Endothelial cell of umbilical vein (primary cell): ENCODE data around the gene PASD1. TPM values are rescaled to one million over a fixed set of nuclear protein-coding genes. Genes with fewer than 3 reads are reported as not detected.
A peak's percentile ranks its signal among the peaks of the same experiment; 100 is the strongest.

Experiments used
- BruUV-seq: library from RNA; stranded (reverse); fragments of 400-500 nt; replicated peaks from 2 replicates; lab custom pipeline; 2021; lab: Mats Ljungman, UMichigan
- CTCF ChIA-PET: fragments of 300-600, 350-600 bp; sonication (Branson Sonifier 250); formaldehyde crosslinking; loops from one replicate; lab custom pipeline; 2021; ENCODE audit warnings: antibody characterized with exemption, inconsistent platforms; lab: Charles Lee
- POLR2A ChIA-PET: fragments of 300-600, 350-600 bp; sonication (Branson Sonifier 250); formaldehyde crosslinking; loops from one replicate; lab custom pipeline; 2021; ENCODE audit warnings: antibody characterized with exemption, inconsistent platforms; lab: Charles Lee
- DNase-seq: peaks from one replicate; pipeline ENCODE4 v3.0.0-alpha.2; 2011; ENCODE audit warnings: low read depth, low spot score
- FAIRE-seq: peaks from 2 replicates; lab custom pipeline; 2011; peaks lifted over from hg19 to GRCh38; lab: Jason Lieb, UNC
- H2AFZ ChIP-seq: 2 replicates; pipeline ENCODE4 v1.6.0; 2012; ENCODE audit warnings: low read depth, low read length, control low read depth, inconsistent platforms
- H3K27ac ChIP-seq: 2 replicates; pipeline ENCODE4 v1.5.1; 2011; ENCODE audit warnings: low read depth, mild to moderate bottlenecking, control low read depth, low read length, moderate library complexity; ENCODE audit not compliant: insufficient read depth
- H3K27me3 ChIP-seq, 2 experiments: 2 replicates each; pipeline versions ENCODE4 v1.6.0 to v1.6.1; 2011; ENCODE audit warnings: low read length in 2 of 2, mixed read lengths in 1 of 2; ENCODE audit not compliant: control insufficient read depth in 2 of 2, insufficient read depth in 2 of 2
- H3K36me3 ChIP-seq, 2 experiments: 2 replicates in 1 of 2; 3 replicates in 1 of 2; pipeline ENCODE4 v1.5.1; 2011; ENCODE audit warnings: low read length in 2 of 2, mild to moderate bottlenecking in 1 of 2, moderate library complexity in 1 of 2; ENCODE audit not compliant: control insufficient read depth in 2 of 2, insufficient read depth in 2 of 2; ENCODE audit errors: extremely low read depth in 1 of 2
- H3K4me1 ChIP-seq: 3 replicates; pipeline ENCODE4 v1.5.1; 2011; ENCODE audit warnings: mild to moderate bottlenecking, low read length; ENCODE audit not compliant: control insufficient read depth, insufficient read depth; ENCODE audit errors: extremely low read depth
- H3K4me2 ChIP-seq: 2 replicates; pipeline ENCODE4 v1.6.1; 2011; ENCODE audit warnings: low read length, control low read depth, mixed read lengths; ENCODE audit not compliant: insufficient read depth
- H3K4me3 ChIP-seq, 3 experiments: fragments of 200-600 bp in 1 of 3; sonication (generic), shearing (Covaris generic) in 1 of 3; replicated peaks in 1 of 3; 2 replicates each; pipeline ENCODE4 v1.5.1; 2011 to 2016; ENCODE audit warnings: control low read depth in 3 of 3, low read length in 3 of 3, mild to moderate bottlenecking in 2 of 3, inconsistent platforms in 1 of 3, low read depth in 1 of 3, moderate library complexity in 1 of 3; ENCODE audit not compliant: insufficient read depth in 1 of 3
- H3K79me2 ChIP-seq: 2 replicates; pipeline ENCODE4 v1.6.0; 2012; ENCODE audit warnings: low read length, inconsistent platforms; ENCODE audit not compliant: control insufficient read depth, insufficient read depth
- H3K9ac ChIP-seq: replicated peaks from 2 replicates; pipeline ENCODE3; 2011; ENCODE audit warnings: low read length, control low read depth; ENCODE audit not compliant: insufficient read depth; ENCODE audit errors: extremely low read depth
- H3K9me1 ChIP-seq: replicated peaks from 3 replicates; pipeline ENCODE4 v1.6.0; 2011; ENCODE audit warnings: mild to moderate bottlenecking, low read length; ENCODE audit not compliant: control insufficient read depth, insufficient read depth; ENCODE audit errors: extremely low read depth
- H3K9me3 ChIP-seq: replicated peaks from 2 replicates; pipeline ENCODE4 v1.5.1; 2012; ENCODE audit warnings: low read length, inconsistent platforms; ENCODE audit not compliant: control insufficient read depth, insufficient read depth
- H4K20me1 ChIP-seq: replicated peaks from 2 replicates; pipeline ENCODE3; 2011; ENCODE audit warnings: mild to moderate bottlenecking, low read length; ENCODE audit not compliant: control insufficient read depth, insufficient read depth; ENCODE audit errors: extremely low read depth
- CTCF ChIP-seq, 2 donors: IDR thresholded peaks; 1 replicate in 1 of 2; 2 replicates in 1 of 2; pipeline ENCODE4 v1.5.1; 2011; ENCODE audit warnings: low read length in 2 of 2, mild to moderate bottlenecking in 2 of 2, moderate library complexity in 2 of 2, control low read depth in 1 of 2, inconsistent platforms in 1 of 2, low read depth in 1 of 2; ENCODE audit not compliant: insufficient read depth in 1 of 2; ENCODE audit errors: extremely low read depth in 1 of 2
- EZH2 ChIP-seq: IDR thresholded peaks from 2 replicates; pipeline ENCODE4 v1.6.1; 2012; ENCODE audit warnings: borderline replicate concordance, low read depth, mild to moderate bottlenecking, moderate library complexity, low read length, inconsistent platforms; ENCODE audit not compliant: severe bottlenecking
- FOS ChIP-seq: IDR thresholded peaks from 2 replicates; pipeline ENCODE4 v1.6.1; 2011; ENCODE audit warnings: mild to moderate bottlenecking, low read length, moderate library complexity, borderline replicate concordance; ENCODE audit not compliant: insufficient read depth
- MYC ChIP-seq: IDR thresholded peaks from one replicate; pipeline ENCODE4 v1.6.1; 2011; ENCODE audit warnings: mild to moderate bottlenecking, low read depth, low read length
- POLR2A ChIP-seq: IDR thresholded peaks from 2 replicates; pipeline ENCODE4 v1.6.1; 2012; ENCODE audit warnings: low read depth, mild to moderate bottlenecking, control low read depth, low read length
- dilution Hi-C: fragments of 300-500 bp; cut with MboI; formaldehyde crosslinking; loops from one replicate; pipeline ENCODE4 v1.15.0; 2019; ENCODE audit warnings: low sequenced_read_pairs; ENCODE audit not compliant: extremely low pct_ligation_motif_present
- intact Hi-C: fragments of 100-400 bp; cut with micrococcal nuclease; formaldehyde crosslinking; loops from one replicate; pipeline ENCODE4 v1.10.0; 2022
- polyA plus RNA-seq, 4 experiments: library from polyadenylated mRNA; depleted of rRNA in 3 of 4; stranded (reverse) in 3 of 4; unstranded in 1 of 4; fragments of >200 nt; gene quantifications; 2 replicates each; pipeline versions ENCODE4 v1.2.1 to v1.2.3, GENCODE V29; 2011 to 2012; ENCODE audit warnings: missing spikeins in 1 of 4
- total RNA-seq: library from RNA; stranded (reverse); gene quantifications from 2 replicates; pipeline ENCODE4 v1.2.3, GENCODE V29; 2021

Gene PASD1
- total and polyA plus RNA-seq, 2 donors (not counting 3 experiments of a cell fraction or from before 2014, with no cell fraction given), result not detected

- CTCF ChIA-PET, result interaction anchor here (1.3 kb wide), 1 partner anchor 571 kb away, joined by 11 read pairs; no protein-coding TSS in a partner anchor
- Histone ChIP-seq H3K27ac (no peak overlapping the region), H3K36me3 (no peaks in the 10 kb centered on the region), H3K9me3 (no peaks in the 10 kb centered on the region), H3K27me3 (no peaks in the 10 kb centered on the region), H3K4me2 (no peak overlapping the region), H3K4me3 (no peak overlapping the region), H2AFZ (no peak overlapping the region), H3K9ac (no peak overlapping the region), H3K9me1 (no peaks in the 10 kb centered on the region), H3K4me1 (no peaks in the 10 kb centered on the region), H4K20me1 (no peaks in the 10 kb centered on the region), H3K79me2 (no peaks in the 10 kb centered on the region)
- DNase-seq, result no peak
- TF ChIP-seq EZH2, result no peak
- peak in 1 of 2 donors; percentile 38 for TF ChIP-seq CTCF (IDR thresholded peaks at IDR 0.05; ENCODE audit: extremely low read depth in 1 of 2, insufficient read depth in 1 of 2, low read depth in 1 of 2, low read length in 2 of 2)
- no peak for TF ChIP-seq FOS
- no TSS peak for BruUV-seq
- no peak for FAIRE-seq
- intact Hi-C loops, result loop anchor here (1.0 kb wide), 1 partner anchor 571 kb away; no protein-coding TSS in a partner anchor
- POLR2A ChIA-PET, result no interaction called here
- dilution Hi-C loops, result no loop called here
Observed at GRCh38 chrX:151722241-151722846, 158.9 kb downstream of the PASD1 start.

- H3K36me3 ChIP-seq, result no peaks in the 10 kb centered on the region
- H3K27me3 ChIP-seq, result no peaks in the 10 kb centered on the region
- dilution Hi-C loops, result no loop called here
- H3K4me2 ChIP-seq, result no peak overlapping the region
- intact Hi-C loops, result no loop called here
- H2AFZ ChIP-seq, result no peak overlapping the region
- H3K27ac ChIP-seq, result no peak overlapping the region
- no peaks in the 10 kb centered on the region for H4K20me1 ChIP-seq
- DNase-seq, result no peak
- H3K79me2 ChIP-seq, result no peaks in the 10 kb centered on the region
- TF ChIP-seq MYC, result no peak
- no peak for TF ChIP-seq POLR2A
- BruUV-seq, result no TSS peak
- no peak overlapping the region for H3K4me3 ChIP-seq
- no peaks in the 10 kb centered on the region for H3K9me1 ChIP-seq
- no peaks in the 10 kb centered on the region for H3K4me1 ChIP-seq
- no peak overlapping the region for H3K9ac ChIP-seq
- no peaks in the 10 kb centered on the region for H3K9me3 ChIP-seq
- FAIRE-seq, result no peak
- ChIA-PET POLR2A (no interaction called here), CTCF (no interaction called here)
Observed at GRCh38 chrX:151723156-151723760, 159.8 kb downstream of the PASD1 start.
